Neural progenitor cell (in vitro differentiated cells): ENCODE results near the gene CACNB1.

Source experiments
- CTCF ChIP-seq: fragments of 200-600 bp; sonication (generic); IDR thresholded peaks from 2 replicates; pipeline ENCODE4 v1.5.1; 2017; ENCODE audit warnings: antibody characterized with exemption, mild to moderate bottlenecking
- EZH2phosphoT487 ChIP-seq: fragments of 200-600 bp; sonication (generic); IDR thresholded peaks from 2 replicates; pipeline ENCODE4 v1.6.1; 2017; ENCODE audit warnings: antibody characterized with exemption

- TF ChIP-seq CTCF, result no peak
- TF ChIP-seq EZH2phosphoT487, result no peak
Observed at GRCh38 chr17:39171933-39172332, 25.5 kb downstream of the CACNB1 start.
